Fibroblast of lung (primary cell): ENCODE data around the gene TIMM13. TPM values are rescaled to one million over a fixed set of nuclear protein-coding genes. Genes with fewer than 3 reads are reported as not detected.

Experiments
- DNase-seq, 2 donors: peaks; one replicate each; pipeline versions ENCODE4 v3.0.0 to v3.0.0-alpha.2; 2010; ENCODE audit warnings: low read depth in 2 of 2
- H2AFZ ChIP-seq: 2 replicates; pipeline ENCODE4 v1.5.1; 2012; ENCODE audit warnings: low read length, control low read depth, inconsistent platforms
- H3K27ac ChIP-seq: 2 replicates; pipeline ENCODE4 v1.5.1; 2011; ENCODE audit warnings: low read length, control low read depth; ENCODE audit not compliant: insufficient read depth
- H3K27me3 ChIP-seq: 2 replicates; pipeline ENCODE4 v1.5.1; 2011; ENCODE audit warnings: mild to moderate bottlenecking, low read length; ENCODE audit not compliant: control insufficient read depth, insufficient read depth
- H3K36me3 ChIP-seq: 2 replicates; pipeline ENCODE4 v1.5.1; 2011; ENCODE audit warnings: low read length; ENCODE audit not compliant: control insufficient read depth, insufficient read depth
- H3K4me1 ChIP-seq: 2 replicates; pipeline ENCODE4 v1.5.1; 2011; ENCODE audit warnings: low read length; ENCODE audit not compliant: control insufficient read depth, insufficient read depth; ENCODE audit errors: extremely low read depth
- H3K4me2 ChIP-seq: 2 replicates; pipeline ENCODE4 v1.5.1; 2011; ENCODE audit warnings: low read length, control low read depth; ENCODE audit not compliant: insufficient read depth; ENCODE audit errors: extremely low read depth
- H3K4me3 ChIP-seq, 4 experiments: fragments of 200-600 bp in 1 of 4; sonication (generic) in 1 of 4; replicated peaks in 1 of 4; 2 replicates each; pipeline ENCODE4 v1.5.1; 2011 to 2016; ENCODE audit warnings: low read length in 4 of 4, low read depth in 3 of 4, mild to moderate bottlenecking in 3 of 4, control low read depth in 2 of 4, inconsistent platforms in 1 of 4, mixed read lengths in 1 of 4; ENCODE audit not compliant: insufficient read depth in 1 of 4; ENCODE audit errors: control extremely low read depth in 1 of 4
- H3K79me2 ChIP-seq: 2 replicates; pipeline ENCODE4 v1.5.1; 2012; ENCODE audit warnings: mild to moderate bottlenecking, low read length, inconsistent platforms; ENCODE audit not compliant: control insufficient read depth, insufficient read depth
- H3K9ac ChIP-seq: 2 replicates; pipeline ENCODE4 v1.5.1; 2011; ENCODE audit warnings: mild to moderate bottlenecking, low read length, control low read depth; ENCODE audit not compliant: insufficient read depth
- H3K9me3 ChIP-seq: 2 replicates; pipeline ENCODE4 v1.5.1; 2012; ENCODE audit warnings: low read depth, low read length; ENCODE audit not compliant: control insufficient read depth, insufficient read depth
- H4K20me1 ChIP-seq: 2 replicates; pipeline ENCODE4 v1.5.1; 2011; ENCODE audit warnings: low read length; ENCODE audit not compliant: control insufficient read depth, insufficient read depth; ENCODE audit errors: extremely low read depth
- EZH2 ChIP-seq: IDR thresholded peaks from 2 replicates; pipeline ENCODE4 v1.5.1; 2012; ENCODE audit warnings: low read length, control low read depth, mild to moderate bottlenecking; ENCODE audit errors: missing control alignments
- polyA plus RNA-seq, 2 donors: library from polyadenylated mRNA; depleted of rRNA in 1 of 2; stranded (reverse) in 1 of 2; unstranded in 1 of 2; fragments of >200 nt; gene quantifications; 2 replicates each; pipeline ENCODE4 v1.2.1, GENCODE V29; 2011 to 2012; ENCODE audit warnings: missing spikeins in 1 of 2
- total RNA-seq: library from RNA; depleted of rRNA; stranded (reverse); fragments of >200 nt; gene quantifications from 2 replicates; pipeline ENCODE4 v1.2.1, GENCODE V29; 2014
- TF ChIP-seq, protein P1 (sequence below), 2 donors: IDR thresholded peaks in 1 of 2; conservative IDR thresholded peaks in 1 of 2; 1 replicate in 1 of 2; 2 replicates in 1 of 2; pipeline ENCODE4 v1.5.1; 2011 to 2012; ENCODE audit warnings: low read length in 2 of 2, control low read depth in 1 of 2, inconsistent platforms in 1 of 2, low read depth in 1 of 2, mild to moderate bottlenecking in 1 of 2

Gene TIMM13
- total and polyA plus RNA-seq, 2 donors (not counting 1 experiment from before 2014, with no cell fraction given), result 14.1 to 27.6 TPM

DNA sequence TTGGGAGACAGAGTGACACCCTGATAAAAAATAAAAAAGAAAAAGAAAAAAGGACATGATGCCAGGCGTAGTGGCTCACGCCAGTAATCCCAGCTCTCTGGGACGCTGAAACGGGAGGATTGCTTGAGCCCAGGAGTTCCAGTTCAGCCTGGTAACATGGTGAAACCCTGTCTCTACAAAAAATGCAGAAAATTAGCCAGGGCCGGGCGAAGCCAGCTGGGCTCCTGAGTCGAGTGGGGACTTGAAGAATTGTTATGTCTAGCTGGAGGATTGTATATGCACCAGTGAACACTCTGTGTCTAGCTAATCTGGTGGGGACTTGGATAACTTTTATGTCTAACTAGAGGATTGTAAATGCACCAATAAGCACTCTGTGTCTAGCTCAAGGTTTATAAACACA, 35.0 kb downstream of the TIMM13 start:
- no peaks in the 10 kb centered on the region for H3K4me1 ChIP-seq
- no peaks in the 10 kb centered on the region for H3K27me3 ChIP-seq
- H3K36me3 ChIP-seq, result no peaks in the 10 kb centered on the region
- H3K9ac ChIP-seq, result no peak overlapping the region
- no peaks in the 10 kb centered on the region for H4K20me1 ChIP-seq
- TF ChIP-seq, protein P1, sequence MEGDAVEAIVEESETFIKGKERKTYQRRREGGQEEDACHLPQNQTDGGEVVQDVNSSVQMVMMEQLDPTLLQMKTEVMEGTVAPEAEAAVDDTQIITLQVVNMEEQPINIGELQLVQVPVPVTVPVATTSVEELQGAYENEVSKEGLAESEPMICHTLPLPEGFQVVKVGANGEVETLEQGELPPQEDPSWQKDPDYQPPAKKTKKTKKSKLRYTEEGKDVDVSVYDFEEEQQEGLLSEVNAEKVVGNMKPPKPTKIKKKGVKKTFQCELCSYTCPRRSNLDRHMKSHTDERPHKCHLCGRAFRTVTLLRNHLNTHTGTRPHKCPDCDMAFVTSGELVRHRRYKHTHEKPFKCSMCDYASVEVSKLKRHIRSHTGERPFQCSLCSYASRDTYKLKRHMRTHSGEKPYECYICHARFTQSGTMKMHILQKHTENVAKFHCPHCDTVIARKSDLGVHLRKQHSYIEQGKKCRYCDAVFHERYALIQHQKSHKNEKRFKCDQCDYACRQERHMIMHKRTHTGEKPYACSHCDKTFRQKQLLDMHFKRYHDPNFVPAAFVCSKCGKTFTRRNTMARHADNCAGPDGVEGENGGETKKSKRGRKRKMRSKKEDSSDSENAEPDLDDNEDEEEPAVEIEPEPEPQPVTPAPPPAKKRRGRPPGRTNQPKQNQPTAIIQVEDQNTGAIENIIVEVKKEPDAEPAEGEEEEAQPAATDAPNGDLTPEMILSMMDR (conservative IDR thresholded peaks at IDR 0.05 in 1 of 2, IDR thresholded peaks at IDR 0.05 in 1 of 2; ENCODE audit: low read depth in 1 of 2, low read length in 2 of 2), result no peak
- no peaks in the 10 kb centered on the region for H3K79me2 ChIP-seq
- H2AFZ ChIP-seq, result no peak overlapping the region
- H3K27ac ChIP-seq, result no peak overlapping the region
- DNase-seq, result no peak
- H3K4me2 ChIP-seq, result no peak overlapping the region
- no peaks in the 10 kb centered on the region for H3K9me3 ChIP-seq
- H3K4me3 ChIP-seq, result no peak overlapping the region

- no peak overlapping the region for H2AFZ ChIP-seq
- H3K27ac ChIP-seq, result no peak overlapping the region
- TF ChIP-seq EZH2, result no peak
- TF ChIP-seq, protein P1 (conservative IDR thresholded peaks at IDR 0.05 in 1 of 2, IDR thresholded peaks at IDR 0.05 in 1 of 2; ENCODE audit: low read depth in 1 of 2, low read length in 2 of 2), result peak; percentile 79 to 85
- no peaks in the 10 kb centered on the region for H4K20me1 ChIP-seq
- H3K27me3 ChIP-seq, result no peaks in the 10 kb centered on the region
- H3K9ac ChIP-seq, result no peak overlapping the region
- H3K79me2 ChIP-seq, result no peaks in the 10 kb centered on the region
- H3K4me3 ChIP-seq, result no peak overlapping the region
- no peaks in the 10 kb centered on the region for H3K4me1 ChIP-seq
- H3K36me3 ChIP-seq, result no peaks in the 10 kb centered on the region
- DNase-seq, result peak; percentile 61 to 82
- no peak overlapping the region for H3K4me2 ChIP-seq
- no peaks in the 10 kb centered on the region for H3K9me3 ChIP-seq
Observed at GRCh38 chr19:2391118-2391725, 36.2 kb downstream of the TIMM13 start.

DNA sequence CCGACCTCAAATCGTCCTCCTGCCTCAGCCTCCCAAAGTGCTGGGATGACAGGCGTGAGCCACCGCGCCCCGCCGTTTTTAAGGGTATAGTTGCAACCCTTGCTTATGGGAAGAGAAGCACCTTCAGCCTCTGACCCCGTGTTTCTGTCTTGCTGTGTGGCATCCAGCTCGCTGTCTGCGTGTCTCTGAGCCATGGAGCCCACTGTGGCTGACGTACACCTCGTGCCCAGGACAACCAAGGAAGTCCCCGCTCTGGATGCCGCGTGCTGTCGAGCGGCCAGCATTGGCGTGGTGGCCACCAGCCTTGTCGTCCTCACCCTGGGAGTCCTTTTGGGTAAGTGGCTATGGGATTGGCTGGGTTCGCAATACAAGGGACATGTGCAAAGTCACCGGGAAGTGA, 37.8 kb downstream of the TIMM13 start:
- Histone ChIP-seq H3K27me3 (no peaks in the 10 kb centered on the region), H4K20me1 (no peaks in the 10 kb centered on the region), H3K27ac (no peak overlapping the region), H3K4me3 (no peak overlapping the region), H3K4me1 (peaks cover 3% of the 10 kb centered on the region), H3K36me3 (no peaks in the 10 kb centered on the region), H3K4me2 (no peak overlapping the region), H3K79me2 (no peaks in the 10 kb centered on the region), H3K9ac (no peak overlapping the region), H3K9me3 (no peaks in the 10 kb centered on the region), H2AFZ (no peak overlapping the region)
- no peak for DNase-seq
- TF ChIP-seq, protein P1 (conservative IDR thresholded peaks at IDR 0.05 in 1 of 2, IDR thresholded peaks at IDR 0.05 in 1 of 2; ENCODE audit: low read depth in 1 of 2, low read length in 2 of 2), result no peak
- TF ChIP-seq EZH2, result no peak
